ENCODE data around the gene FAR2. TPM values are rescaled to one million over a fixed set of nuclear protein-coding genes. Genes with fewer than 3 reads are reported as not detected.

Gene FAR2
- polyA plus RNA-seq, 1 donor (not counting 4 experiments of a cell fraction or from before 2014, with no cell fraction given): 9.2 TPM

DNA sequence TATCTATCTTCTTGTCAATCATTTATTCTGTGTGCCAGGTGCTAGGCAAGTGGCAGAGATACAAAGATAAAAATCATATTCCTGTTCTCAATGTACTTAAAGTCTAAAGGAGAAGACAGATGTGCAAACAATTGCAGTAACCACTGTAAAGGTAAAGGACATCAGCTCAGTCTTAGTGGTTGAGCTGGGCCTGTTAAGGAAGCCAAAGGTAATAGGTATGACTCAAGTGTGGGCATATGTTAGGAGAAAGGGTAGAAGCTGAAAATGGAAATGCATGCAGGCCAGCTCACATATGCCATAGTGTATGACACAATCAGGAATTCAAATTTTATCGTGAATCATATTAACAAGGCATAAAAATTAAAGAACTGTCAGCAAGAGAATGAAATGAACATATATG is 49.8 kb downstream of the FAR2 start:
- Histone ChIP-seq H2AFZ (ENCODE audit: control insufficient read depth, low read length) (no peak overlapping the region), H3K27ac (ENCODE audit: control insufficient read depth, insufficient read depth, low read length) (no peak overlapping the region), H3K36me3 (ENCODE audit: control insufficient read depth in 2 of 2, extremely low read depth in 1 of 2, insufficient read depth in 2 of 2, low read length in 2 of 2) (no peaks in the 10 kb centered on the region), H3K9ac (ENCODE audit: control insufficient read depth, extremely low read depth, insufficient read depth, low read length) (no peak overlapping the region), H3K4me3 (ENCODE audit: control insufficient read depth in 2 of 3, extremely low read depth in 1 of 3, insufficient read depth in 2 of 3, low read depth in 1 of 3, low read length in 3 of 3) (no peak overlapping the region), H3K9me3 (ENCODE audit: control insufficient read depth, low read depth, low read length) (no peaks in the 10 kb centered on the region), H3K27me3 (ENCODE audit: control insufficient read depth, extremely low read depth, insufficient read depth, low read length) (no peaks in the 10 kb centered on the region), H3K9me1 (ENCODE audit: control insufficient read depth, extremely low read depth, insufficient read depth, low read length) (no peaks in the 10 kb centered on the region), H3K4me2 (ENCODE audit: control insufficient read depth, extremely low read depth, insufficient read depth, low read depth, low read length) (no peak overlapping the region), H4K20me1 (ENCODE audit: control insufficient read depth, extremely low read depth, insufficient read depth, low read length) (no peaks in the 10 kb centered on the region), H3K4me1 (ENCODE audit: control insufficient read depth, extremely low read depth, insufficient read depth, low read length) (no peaks in the 10 kb centered on the region), H3K79me2 (ENCODE audit: control insufficient read depth, insufficient read depth, low read length) (no peaks in the 10 kb centered on the region)
- FAIRE-seq (no peak), DNase-seq (ENCODE audit: low read depth, low spot score) (no peak)
- TF ChIP-seq EZH2 (IDR thresholded peaks at IDR 0.05; ENCODE audit: low read length): no peak
- TF ChIP-seq, protein P1, sequence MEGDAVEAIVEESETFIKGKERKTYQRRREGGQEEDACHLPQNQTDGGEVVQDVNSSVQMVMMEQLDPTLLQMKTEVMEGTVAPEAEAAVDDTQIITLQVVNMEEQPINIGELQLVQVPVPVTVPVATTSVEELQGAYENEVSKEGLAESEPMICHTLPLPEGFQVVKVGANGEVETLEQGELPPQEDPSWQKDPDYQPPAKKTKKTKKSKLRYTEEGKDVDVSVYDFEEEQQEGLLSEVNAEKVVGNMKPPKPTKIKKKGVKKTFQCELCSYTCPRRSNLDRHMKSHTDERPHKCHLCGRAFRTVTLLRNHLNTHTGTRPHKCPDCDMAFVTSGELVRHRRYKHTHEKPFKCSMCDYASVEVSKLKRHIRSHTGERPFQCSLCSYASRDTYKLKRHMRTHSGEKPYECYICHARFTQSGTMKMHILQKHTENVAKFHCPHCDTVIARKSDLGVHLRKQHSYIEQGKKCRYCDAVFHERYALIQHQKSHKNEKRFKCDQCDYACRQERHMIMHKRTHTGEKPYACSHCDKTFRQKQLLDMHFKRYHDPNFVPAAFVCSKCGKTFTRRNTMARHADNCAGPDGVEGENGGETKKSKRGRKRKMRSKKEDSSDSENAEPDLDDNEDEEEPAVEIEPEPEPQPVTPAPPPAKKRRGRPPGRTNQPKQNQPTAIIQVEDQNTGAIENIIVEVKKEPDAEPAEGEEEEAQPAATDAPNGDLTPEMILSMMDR (optimal IDR thresholded peaks at IDR 0.05 in 1 of 3, IDR thresholded peaks at IDR 0.05 in 1 of 3, conservative IDR thresholded peaks at IDR 0.05 in 1 of 3; ENCODE audit: extremely low read depth in 1 of 3, insufficient read depth in 2 of 3, low read length in 3 of 3): no peak
- dilution Hi-C loops (cut with MboI; ENCODE audit: extremely low pct_ligation_motif_present, low sequenced_read_pairs): no loop called here

DNA sequence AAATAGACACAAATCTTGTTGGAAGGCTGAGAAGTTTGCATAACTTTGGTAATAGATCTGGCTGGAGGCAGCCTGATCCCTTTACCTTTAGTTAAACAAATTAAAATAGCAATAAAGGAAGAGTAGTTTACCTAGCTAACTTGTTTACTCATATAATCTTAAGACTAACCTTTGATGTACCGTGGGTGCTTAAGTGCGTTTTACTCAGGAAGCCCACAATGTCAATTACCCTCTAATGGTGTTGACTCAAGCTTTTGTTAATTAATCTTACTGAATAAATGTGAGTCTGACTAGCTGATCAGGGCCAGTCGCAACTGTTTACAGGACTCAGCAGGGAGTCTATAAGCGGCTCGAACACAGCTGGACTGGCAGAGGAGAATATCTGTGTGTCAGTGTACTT is 51.5 kb downstream of the FAR2 start:
- H3K4me2 ChIP-seq (ENCODE audit: control insufficient read depth, extremely low read depth, insufficient read depth, low read depth, low read length): no peak overlapping the region
- TF ChIP-seq, protein P1 (optimal IDR thresholded peaks at IDR 0.05 in 1 of 3, IDR thresholded peaks at IDR 0.05 in 1 of 3, conservative IDR thresholded peaks at IDR 0.05 in 1 of 3; ENCODE audit: extremely low read depth in 1 of 3, insufficient read depth in 2 of 3, low read length in 3 of 3): no peak
- TF ChIP-seq EZH2 (IDR thresholded peaks at IDR 0.05; ENCODE audit: low read length): no peak
- H3K4me3 ChIP-seq (ENCODE audit: control insufficient read depth in 2 of 3, extremely low read depth in 1 of 3, insufficient read depth in 2 of 3, low read depth in 1 of 3, low read length in 3 of 3): no peak overlapping the region
- no peak overlapping the region for H3K27ac ChIP-seq (ENCODE audit: control insufficient read depth, insufficient read depth, low read length)
- H2AFZ ChIP-seq (ENCODE audit: control insufficient read depth, low read length): no peak overlapping the region
- H3K9me3 ChIP-seq (ENCODE audit: control insufficient read depth, low read depth, low read length): no peaks in the 10 kb centered on the region
- dilution Hi-C loops (cut with MboI; ENCODE audit: extremely low pct_ligation_motif_present, low sequenced_read_pairs): no loop called here
- no peaks in the 10 kb centered on the region for H3K27me3 ChIP-seq (ENCODE audit: control insufficient read depth, extremely low read depth, insufficient read depth, low read length)
- DNase-seq (ENCODE audit: low read depth, low spot score) (no peak), FAIRE-seq (no peak)
- no peaks in the 10 kb centered on the region for H3K79me2 ChIP-seq (ENCODE audit: control insufficient read depth, insufficient read depth, low read length)
- no peaks in the 10 kb centered on the region for H3K36me3 ChIP-seq (ENCODE audit: control insufficient read depth in 2 of 2, extremely low read depth in 1 of 2, insufficient read depth in 2 of 2, low read length in 2 of 2)
- H3K4me1 ChIP-seq (ENCODE audit: control insufficient read depth, extremely low read depth, insufficient read depth, low read length): no peaks in the 10 kb centered on the region
- no peaks in the 10 kb centered on the region for H4K20me1 ChIP-seq (ENCODE audit: control insufficient read depth, extremely low read depth, insufficient read depth, low read length)
- H3K9me1 ChIP-seq (ENCODE audit: control insufficient read depth, extremely low read depth, insufficient read depth, low read length): no peaks in the 10 kb centered on the region
- no peak overlapping the region for H3K9ac ChIP-seq (ENCODE audit: control insufficient read depth, extremely low read depth, insufficient read depth, low read length)

Data from keratinocyte (primary cell).